ENCODE results near the gene CTAGE1. TPM values are rescaled to one million over a fixed set of nuclear protein-coding genes. Genes with fewer than 3 reads are reported as not detected.
A peak's percentile ranks its signal among the peaks of the same experiment; 100 is the strongest.

CTAGE1 gene
- total RNA-seq, 4 donors from 2014 or later, result not detected

GRCh38 chr18:22448238-22448637 is 30.5 kb upstream of the CTAGE1 start:
- intact Hi-C loops (cut with DNase I), result no loop called here

DNA sequence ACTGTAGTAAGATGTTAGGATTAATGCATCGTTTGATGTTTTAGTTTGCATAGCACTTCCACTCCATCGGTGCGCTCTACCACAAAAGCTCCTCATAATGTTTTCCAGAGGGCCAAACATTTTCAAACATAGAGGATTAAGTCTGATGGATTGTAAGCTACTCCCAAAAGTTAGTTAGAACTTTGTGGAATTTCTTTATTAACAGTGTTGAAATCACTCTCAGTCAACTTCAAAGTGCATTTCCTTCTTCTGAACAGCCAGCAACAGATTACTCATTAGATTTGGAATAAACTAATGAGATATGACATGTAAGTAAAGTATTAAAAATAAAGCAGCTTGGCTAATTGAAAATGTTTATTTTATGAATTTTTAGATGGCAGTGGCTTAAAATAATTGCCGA is 30.1 kb upstream of the CTAGE1 start:
- peaks cover 0 to 10% (median 4%) of the 10 kb centered on the region in 4 donors for H3K4me1 ChIP-seq
- H3K27me3 ChIP-seq, result no peaks in the 10 kb centered on the region
- TF ChIP-seq, protein P1, sequence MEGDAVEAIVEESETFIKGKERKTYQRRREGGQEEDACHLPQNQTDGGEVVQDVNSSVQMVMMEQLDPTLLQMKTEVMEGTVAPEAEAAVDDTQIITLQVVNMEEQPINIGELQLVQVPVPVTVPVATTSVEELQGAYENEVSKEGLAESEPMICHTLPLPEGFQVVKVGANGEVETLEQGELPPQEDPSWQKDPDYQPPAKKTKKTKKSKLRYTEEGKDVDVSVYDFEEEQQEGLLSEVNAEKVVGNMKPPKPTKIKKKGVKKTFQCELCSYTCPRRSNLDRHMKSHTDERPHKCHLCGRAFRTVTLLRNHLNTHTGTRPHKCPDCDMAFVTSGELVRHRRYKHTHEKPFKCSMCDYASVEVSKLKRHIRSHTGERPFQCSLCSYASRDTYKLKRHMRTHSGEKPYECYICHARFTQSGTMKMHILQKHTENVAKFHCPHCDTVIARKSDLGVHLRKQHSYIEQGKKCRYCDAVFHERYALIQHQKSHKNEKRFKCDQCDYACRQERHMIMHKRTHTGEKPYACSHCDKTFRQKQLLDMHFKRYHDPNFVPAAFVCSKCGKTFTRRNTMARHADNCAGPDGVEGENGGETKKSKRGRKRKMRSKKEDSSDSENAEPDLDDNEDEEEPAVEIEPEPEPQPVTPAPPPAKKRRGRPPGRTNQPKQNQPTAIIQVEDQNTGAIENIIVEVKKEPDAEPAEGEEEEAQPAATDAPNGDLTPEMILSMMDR (IDR thresholded peaks at IDR 0.05), result no peak
- TF ChIP-seq POLR2A (IDR thresholded peaks at IDR 0.05; ENCODE audit: low read depth) (no peak), POLR2AphosphoS5 (IDR thresholded peaks at IDR 0.05) (no peak), EP300 (IDR thresholded peaks at IDR 0.05) (no peak)
- no peaks in the 10 kb centered on the region for H3K36me3 ChIP-seq
- 49% methylated on average over 4 of the region's 4 CpGs for WGBS
- peaks cover 0 to 34% (median 22%) of the 10 kb centered on the region in 4 donors for H3K9me3 ChIP-seq
- DNase-seq (ENCODE audit: extremely low spot score), result no peak
- intact Hi-C loops (cut with DNase I), result no loop called here
- H3K27ac ChIP-seq (replicated peaks in 1 of 4), result peak overlapping the region in 1 of 4 donors; percentile 55
- no peak overlapping the region for H3K4me3 ChIP-seq

More at GRCh38 chr18:22448238-22448637, 30.5 kb upstream of the CTAGE1 start:
- Histone ChIP-seq H3K4me1 (peaks cover 0 to 10% (median 4%) of the 10 kb centered on the region in 4 donors), H3K27ac (replicated peaks in 1 of 4) (peak overlapping the region in 1 of 4 donors; percentile 55), H3K9me3 (peaks cover 0 to 34% (median 22%) of the 10 kb centered on the region in 4 donors), H3K4me3 (no peak overlapping the region), H3K27me3 (no peaks in the 10 kb centered on the region), H3K36me3 (no peaks in the 10 kb centered on the region)
- TF ChIP-seq EP300 (IDR thresholded peaks at IDR 0.05), result no peak
- TF ChIP-seq POLR2A (IDR thresholded peaks at IDR 0.05; ENCODE audit: low read depth), result no peak
- no peak for TF ChIP-seq POLR2AphosphoS5 (IDR thresholded peaks at IDR 0.05)
- TF ChIP-seq, protein P1 (IDR thresholded peaks at IDR 0.05), result no peak
- peak; percentile 57 for DNase-seq (ENCODE audit: extremely low spot score)

DNA sequence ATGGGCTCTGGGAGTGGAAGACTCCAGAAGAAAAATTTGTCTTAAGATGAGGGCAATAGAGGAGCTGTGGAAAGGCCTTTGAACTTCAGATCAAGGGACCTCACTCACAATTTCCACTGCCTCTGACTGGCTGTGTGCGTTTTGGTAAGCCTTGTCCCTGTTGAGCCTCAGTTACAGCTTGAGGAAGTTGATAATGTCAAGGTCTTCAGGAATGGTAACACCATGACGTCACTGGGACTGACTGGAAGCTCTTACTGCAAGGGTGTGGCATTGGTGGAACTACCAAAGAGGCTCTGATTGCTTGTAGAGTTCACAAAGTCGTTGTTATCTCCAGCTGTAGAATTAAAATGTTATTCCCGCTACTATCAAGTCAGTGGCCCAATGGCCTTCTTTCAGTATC is 29.2 kb upstream of the CTAGE1 start:
- Histone ChIP-seq H3K36me3 (no peaks in the 10 kb centered on the region), H3K27me3 (no peaks in the 10 kb centered on the region), H3K9me3 (peaks cover 0 to 34% (median 22%) of the 10 kb centered on the region in 4 donors), H3K27ac (replicated peaks in 1 of 4) (no peak overlapping the region), H3K4me1 (peaks cover 0 to 10% (median 4%) of the 10 kb centered on the region in 4 donors), H3K4me3 (no peak overlapping the region)
- DNase-seq (ENCODE audit: extremely low spot score), result peak; percentile 74
- intact Hi-C loops (cut with DNase I), result no loop called here
- 83% methylated on average over 4 of the region's 4 CpGs for WGBS
- TF ChIP-seq EP300 (IDR thresholded peaks at IDR 0.05), result no peak
- no peak for TF ChIP-seq POLR2A (IDR thresholded peaks at IDR 0.05; ENCODE audit: low read depth)
- no peak for TF ChIP-seq POLR2AphosphoS5 (IDR thresholded peaks at IDR 0.05)
- TF ChIP-seq, protein P1 (IDR thresholded peaks at IDR 0.05), result no peak

- no peaks in the 10 kb centered on the region for H3K36me3 ChIP-seq
- no peak overlapping the region for H3K27ac ChIP-seq (replicated peaks in 1 of 4)
- intact Hi-C loops (cut with DNase I), result no loop called here
- WGBS, result 74% methylated on average over 6 of the region's 6 CpGs
- H3K27me3 ChIP-seq, result no peaks in the 10 kb centered on the region
- TF ChIP-seq EP300 (IDR thresholded peaks at IDR 0.05), result no peak
- no peak for TF ChIP-seq POLR2AphosphoS5 (IDR thresholded peaks at IDR 0.05)
- TF ChIP-seq, protein P1 (IDR thresholded peaks at IDR 0.05), result no peak
- no peak for TF ChIP-seq POLR2A (IDR thresholded peaks at IDR 0.05; ENCODE audit: low read depth)
- peak; percentile 66 for DNase-seq (ENCODE audit: extremely low spot score)
- H3K4me3 ChIP-seq, result no peak overlapping the region
- H3K4me1 ChIP-seq, result peaks cover 0 to 10% (median 4%) of the 10 kb centered on the region in 4 donors
- peaks cover 0 to 34% (median 22%) of the 10 kb centered on the region in 4 donors for H3K9me3 ChIP-seq
Observed at GRCh38 chr18:22446325-22446724, 28.6 kb upstream of the CTAGE1 start.

GRCh38 chr18:22441638-22442037 is 23.9 kb upstream of the CTAGE1 start:
- Histone ChIP-seq H3K4me1 (no peaks in the 10 kb centered on the region), H3K4me3 (no peak overlapping the region), H3K36me3 (no peaks in the 10 kb centered on the region), H3K9me3 (no peaks in the 10 kb centered on the region), H3K27ac (replicated peaks in 1 of 4) (no peak overlapping the region), H3K27me3 (no peaks in the 10 kb centered on the region)
- intact Hi-C loops (cut with DNase I), result no loop called here
- TF ChIP-seq POLR2AphosphoS5 (IDR thresholded peaks at IDR 0.05), result no peak
- DNase-seq (ENCODE audit: extremely low spot score), result no peak

Data from esophagus muscularis mucosa (tissue), 4 donors.